GM21576 (cell line): Measurements from ENCODE around the gene HBE1.
"Not testable (repeated sequence)": the region's sequence is repeated elsewhere in the genome, so short reads cannot be mapped to it uniquely, and the experiment has no call there.

ENCODE experiments used
- ATAC-seq: cut with Tn5 transposase; IDR thresholded peaks from one replicate; pipeline ENCODE4 v1.9.1; 2021; ENCODE audit warnings: mild to moderate bottlenecking, moderate library complexity; ENCODE audit not compliant: unreplicated experiment

HBE1 gene

GRCh38 chr11:5285703-5286340 lies 16.1 kb upstream of the HBE1 start:
- no peak for ATAC-seq

- no peak for ATAC-seq
These were observed 14.9 kb upstream of the HBE1 start for GRCh38 chr11:5284637-5285036.

GRCh38 chr11:5283882-5284281 lies 14.1 kb upstream of the HBE1 start:
- no peak for ATAC-seq

GRCh38 chr11:5283086-5283485 lies 13.3 kb upstream of the HBE1 start:
- no peak for ATAC-seq

- ATAC-seq, result no peak
These were observed 12.9 kb upstream of the HBE1 start for GRCh38 chr11:5282628-5283027.

- ATAC-seq, result no peak
These were observed 11.9 kb upstream of the HBE1 start for GRCh38 chr11:5281596-5281995.

GRCh38 chr11:5280582-5281102 lies 10.9 kb upstream of the HBE1 start:
- peak; percentile 90 for ATAC-seq

GRCh38 chr11:5279471-5280090 lies 9.8 kb upstream of the HBE1 start:
- ATAC-seq, result no peak

- peak; percentile 47 for ATAC-seq
These were observed 8.2 kb upstream of the HBE1 start for GRCh38 chr11:5277807-5278382.

GRCh38 chr11:5276697-5277096 lies 7.0 kb upstream of the HBE1 start:
- no peak for ATAC-seq

GRCh38 chr11:5275369-5276110 lies 5.8 kb upstream of the HBE1 start:
- no peak for ATAC-seq

GRCh38 chr11:5274395-5274794 lies 4.7 kb upstream of the HBE1 start:
- no peak for ATAC-seq

GRCh38 chr11:5272395-5273017 lies 2.8 kb upstream of the HBE1 start:
- no peak for ATAC-seq

GRCh38 chr11:5267033-5267563 lies 2.6 kb downstream of the HBE1 start:
- no peak for ATAC-seq

GRCh38 chr11:5266609-5267008 lies 3.1 kb downstream of the HBE1 start:
- no peak for ATAC-seq

GRCh38 chr11:5265832-5266231 lies 3.9 kb downstream of the HBE1 start:
- no peak for ATAC-seq

GRCh38 chr11:5258543-5259262 lies 11.0 kb downstream of the HBE1 start:
- ATAC-seq, result no peak

GRCh38 chr11:5257296-5257695 lies 12.4 kb downstream of the HBE1 start:
- ATAC-seq, result no peak

GRCh38 chr11:5254646-5255413 lies 14.9 kb downstream of the HBE1 start, which contains the start of gene HBG2:
TSS of gene HBG2 (minus strand) at chr11:5254781. CDS start at chr11:5254728, 53 bp downstream.
- not testable (repeated sequence) for ATAC-seq
